Thyroid gland (tissue), 4 donors: ENCODE results near the gene SALL2. TPM values are rescaled to one million over a fixed set of nuclear protein-coding genes. Genes with fewer than 3 reads are reported as not detected.

ENCODE experiments used
- DNase-seq, 2 donors: peaks; one replicate each; pipeline ENCODE4 v3.0.0-alpha.2; 2019
- H3K27ac ChIP-seq, 3 donors: fragments of 200-600 bp; sonication (generic); 1 replicate in 2 of 3; 2 replicates in 1 of 3; pipeline ENCODE4 v1.5.1; 2016 to 2019; ENCODE audit warnings: mild to moderate bottlenecking in 1 of 3, moderate library complexity in 1 of 3
- H3K27me3 ChIP-seq: fragments of 200-600 bp; sonication (generic); one replicate; pipeline ENCODE4 v1.5.1; 2019
- H3K36me3 ChIP-seq, 2 donors: fragments of 200-600 bp; sonication (generic); one replicate each; pipeline ENCODE4 v1.5.1; 2016 to 2019
- H3K4me1 ChIP-seq, 2 donors: fragments of 200-600 bp; sonication (generic); one replicate each; pipeline ENCODE4 v1.5.1; 2017 to 2019
- H3K4me3 ChIP-seq, 3 donors: fragments of 200-600 bp; sonication (generic); replicated peaks in 1 of 3; 1 replicate in 2 of 3; 2 replicates in 1 of 3; pipeline ENCODE4 v1.5.1; 2016; ENCODE audit warnings: mild to moderate bottlenecking in 1 of 3
- H3K9me3 ChIP-seq: fragments of 200-600 bp; sonication (generic); one replicate; pipeline ENCODE4 v1.5.1; 2017
- CTCF ChIP-seq, 6 experiments: fragments of 200-600 bp in 3 of 6; fragments of 450-650 bp in 3 of 6; sonication (generic) in 3 of 6; IDR thresholded peaks; one replicate each; pipeline ENCODE4 v1.5.1; 2016 to 2019; ENCODE audit warnings: antibody characterized with exemption in 6 of 6, mild to moderate bottlenecking in 2 of 6, inconsistent platforms in 1 of 6, moderate library complexity in 1 of 6
- POLR2A ChIP-seq, 2 donors: fragments of 450-650 bp; IDR thresholded peaks; one replicate each; pipeline ENCODE4 v1.6.1; 2017; ENCODE audit warnings: antibody characterized with exemption in 2 of 2, mild to moderate bottlenecking in 2 of 2, moderate library complexity in 1 of 2
- WGBS, 2 donors: methylation state at CpG; one replicate each; pipeline ENCODE4 v1.1.5; 2017; 5-methylcytosine and 5-hydroxymethylcytosine counted together
- intact Hi-C: fragments of 100-400 bp; cut with DNase I; formaldehyde crosslinking; loops from one replicate; pipeline ENCODE4 v1.15.1; 2023
- total RNA-seq, 4 donors: library from RNA; depleted of rRNA; stranded (reverse); fragments of >200 nt; gene quantifications; one replicate each; pipeline ENCODE4 v1.2.3, GENCODE V29; 2016

SALL2 gene
- total RNA-seq, 4 donors from 2014 or later = 21.9 to 24.6 (median 22.5) TPM

- no peaks in the 10 kb centered on the region for H3K27me3 ChIP-seq
- H3K36me3 ChIP-seq = no peaks in the 10 kb centered on the region
- H3K4me1 ChIP-seq = peaks cover 11 to 14% of the 10 kb centered on the region in 2 donors
- intact Hi-C loops = no loop called here
- H3K9me3 ChIP-seq = no peaks in the 10 kb centered on the region
- WGBS, 2 donors = 77 to 78% methylated on average over 4 of the region's 4 CpGs
- H3K4me3 ChIP-seq = no peak overlapping the region
- TF ChIP-seq CTCF (IDR thresholded peaks at IDR 0.05) (no peak), POLR2A (IDR thresholded peaks at IDR 0.05) (no peak)
- no peak for DNase-seq
- H3K27ac ChIP-seq = no peak overlapping the region
Observed at GRCh38 chr14:21528381-21529348, 2.5 kb upstream of the SALL2 start.

- Histone ChIP-seq H3K4me3 (peak overlapping the region in 1 of 3 donors; percentile 78), H3K27me3 (no peaks in the 10 kb centered on the region), H3K9me3 (no peaks in the 10 kb centered on the region), H3K4me1 (peaks cover 11 to 15% of the 10 kb centered on the region in 2 donors), H3K27ac (peak overlapping the region in 1 of 3 donors; percentile 74), H3K36me3 (no peaks in the 10 kb centered on the region)
- DNase-seq = no peak
- TF ChIP-seq POLR2A (IDR thresholded peaks at IDR 0.05) (no peak), CTCF (IDR thresholded peaks at IDR 0.05) (no peak)
- intact Hi-C loops = no loop called here
- 58 to 62% methylated on average over 1 of the region's 1 CpG for WGBS, 2 donors
Observed at GRCh38 chr14:21527318-21527679, 1.2 kb upstream of the SALL2 start.

- Histone ChIP-seq H3K27ac (peak overlapping the region; percentile 64 to 74 (median 73)), H3K27me3 (no peaks in the 10 kb centered on the region), H3K9me3 (no peaks in the 10 kb centered on the region), H3K36me3 (no peaks in the 10 kb centered on the region), H3K4me1 (peaks cover 11 to 20% of the 10 kb centered on the region in 2 donors), H3K4me3 (peak overlapping the region in 2 of 3 donors; percentile 78 to 91)
- DNase-seq = peak; percentile 35 to 40
- TF ChIP-seq CTCF (IDR thresholded peaks at IDR 0.05) (no peak), POLR2A (IDR thresholded peaks at IDR 0.05) (no peak)
- intact Hi-C loops = no loop called here
- WGBS, 2 donors = 8 to 12% methylated on average over 13 of the region's 13 CpGs
Observed at GRCh38 chr14:21526672-21527317, 649 bp upstream of the SALL2 start.

- DNase-seq = peak; percentile 38 to 54
- Histone ChIP-seq H3K27ac (peak overlapping the region; percentile 35 to 74 (median 73)), H3K4me3 (peak overlapping the region; percentile 35 to 91 (median 78)), H3K27me3 (no peaks in the 10 kb centered on the region), H3K4me1 (peaks cover 14 to 25% of the 10 kb centered on the region in 2 donors), H3K9me3 (no peaks in the 10 kb centered on the region), H3K36me3 (no peaks in the 10 kb centered on the region)
- no peak for TF ChIP-seq CTCF (IDR thresholded peaks at IDR 0.05)
- WGBS, 2 donors = 26% methylated on average over 8 to 12 of the region's 12 CpGs
- intact Hi-C loops = no loop called here
Observed at GRCh38 chr14:21525571-21525961, 580 bp downstream of the SALL2 start.
